Progenitor cell of endocrine pancreas (in vitro differentiated cells): ENCODE data around the gene SLC29A3. TPM values are rescaled to one million over a fixed set of nuclear protein-coding genes. Genes with fewer than 3 reads are reported as not detected.

Experiments used
- DNase-seq: peaks from one replicate; pipeline ENCODE4 v3.0.0; 2021; ENCODE audit warnings: low spot score; ENCODE audit not compliant: unreplicated experiment
- H3K27ac Mint-ChIP-seq: 2 replicates; pipeline ENCODE4 v1.8.0; 2021; ENCODE audit warnings: mild to moderate bottlenecking, moderate library complexity, mixed read lengths
- H3K27me3 Mint-ChIP-seq: 2 replicates; pipeline ENCODE4 v1.8.0; 2021; ENCODE audit warnings: mixed read lengths
- H3K36me3 Mint-ChIP-seq: 2 replicates; pipeline ENCODE4 v1.8.0; 2022; ENCODE audit warnings: mixed read lengths; ENCODE audit not compliant: insufficient read depth
- H3K4me1 Mint-ChIP-seq: 2 replicates; pipeline ENCODE4 v1.8.0; 2021; ENCODE audit warnings: low read depth, mixed read lengths
- H3K4me3 Mint-ChIP-seq: 2 replicates; pipeline ENCODE4 v1.8.0; 2021; ENCODE audit warnings: low read depth, mild to moderate bottlenecking, moderate library complexity, mixed read lengths
- H3K9me3 Mint-ChIP-seq: 2 replicates; pipeline ENCODE4 v1.8.0; 2021; ENCODE audit warnings: low read depth, mixed read lengths
- CTCF ChIP-seq: fragments of 200-600 bp; sonication (generic); IDR thresholded peaks from one replicate; pipeline ENCODE4 v1.5.0; 2021; ENCODE audit warnings: antibody characterized with exemption, mild to moderate bottlenecking; ENCODE audit not compliant: unreplicated experiment
- total RNA-seq: library from RNA; stranded (reverse); gene quantifications from 2 replicates; pipeline ENCODE4 v1.2.1, GENCODE V29; 2021

SLC29A3 gene
- total RNA-seq, 1 donor from 2014 or later, result 13.7 TPM

DNA sequence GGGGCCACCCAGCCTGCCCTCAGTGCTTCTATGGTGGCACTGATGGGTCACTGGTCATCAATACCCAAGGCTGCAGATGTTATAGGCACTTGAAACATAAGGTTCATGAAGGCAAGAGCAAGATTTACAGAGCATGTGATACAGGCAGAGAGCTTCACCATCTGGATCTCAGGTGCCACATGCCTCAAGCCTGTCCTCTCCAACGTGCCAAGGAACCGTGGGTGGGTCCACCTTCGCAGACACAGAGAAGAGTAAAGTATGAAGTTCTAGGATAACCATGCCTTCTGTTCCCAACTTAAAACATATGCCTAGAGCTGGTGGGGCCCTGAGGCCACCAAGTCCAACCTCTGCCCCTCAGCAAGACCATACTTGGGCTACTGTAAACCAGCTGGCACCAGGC is 51.0 kb downstream of the SLC29A3 start:
- Mint-ChIP-seq H3K36me3 (peaks cover 2% of the 10 kb centered on the region), H3K4me3 (no peak overlapping the region), H3K27me3 (peaks cover 27% of the 10 kb centered on the region), H3K4me1 (no peaks in the 10 kb centered on the region), H3K9me3 (no peaks in the 10 kb centered on the region), H3K27ac (no peak overlapping the region)
- DNase-seq, result no peak
- TF ChIP-seq CTCF, result no peak

DNA sequence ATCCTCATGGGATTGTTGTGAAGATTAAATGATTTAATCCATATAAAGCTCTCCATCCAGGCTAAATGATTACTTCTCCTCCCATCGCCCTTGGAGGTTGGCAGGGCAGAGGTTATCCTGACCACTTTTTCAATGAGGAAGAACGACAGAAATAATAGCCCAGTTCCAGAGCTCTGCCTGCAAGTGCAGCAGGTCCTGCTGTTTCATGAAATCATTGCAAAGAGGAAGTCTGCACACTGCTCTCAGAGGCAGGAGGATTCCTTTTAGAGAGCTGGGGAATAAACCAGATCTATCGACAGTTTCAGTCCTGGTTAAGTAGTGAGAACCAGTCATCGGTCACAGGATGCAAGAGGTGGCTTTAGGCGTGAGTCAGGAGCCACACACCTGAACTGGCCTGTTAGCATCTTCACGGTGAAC is 52.7 kb downstream of the SLC29A3 start:
- Mint-ChIP-seq H3K4me1 (no peaks in the 10 kb centered on the region), H3K27me3 (peaks cover 27% of the 10 kb centered on the region), H3K9me3 (no peaks in the 10 kb centered on the region), H3K27ac (no peak overlapping the region), H3K4me3 (no peak overlapping the region), H3K36me3 (no peaks in the 10 kb centered on the region)
- TF ChIP-seq CTCF, result no peak
- no peak for DNase-seq

- no peaks in the 10 kb centered on the region for H3K36me3 Mint-ChIP-seq
These were observed 53.9 kb downstream of the SLC29A3 start for GRCh38 chr10:71372882-71373495.

DNA sequence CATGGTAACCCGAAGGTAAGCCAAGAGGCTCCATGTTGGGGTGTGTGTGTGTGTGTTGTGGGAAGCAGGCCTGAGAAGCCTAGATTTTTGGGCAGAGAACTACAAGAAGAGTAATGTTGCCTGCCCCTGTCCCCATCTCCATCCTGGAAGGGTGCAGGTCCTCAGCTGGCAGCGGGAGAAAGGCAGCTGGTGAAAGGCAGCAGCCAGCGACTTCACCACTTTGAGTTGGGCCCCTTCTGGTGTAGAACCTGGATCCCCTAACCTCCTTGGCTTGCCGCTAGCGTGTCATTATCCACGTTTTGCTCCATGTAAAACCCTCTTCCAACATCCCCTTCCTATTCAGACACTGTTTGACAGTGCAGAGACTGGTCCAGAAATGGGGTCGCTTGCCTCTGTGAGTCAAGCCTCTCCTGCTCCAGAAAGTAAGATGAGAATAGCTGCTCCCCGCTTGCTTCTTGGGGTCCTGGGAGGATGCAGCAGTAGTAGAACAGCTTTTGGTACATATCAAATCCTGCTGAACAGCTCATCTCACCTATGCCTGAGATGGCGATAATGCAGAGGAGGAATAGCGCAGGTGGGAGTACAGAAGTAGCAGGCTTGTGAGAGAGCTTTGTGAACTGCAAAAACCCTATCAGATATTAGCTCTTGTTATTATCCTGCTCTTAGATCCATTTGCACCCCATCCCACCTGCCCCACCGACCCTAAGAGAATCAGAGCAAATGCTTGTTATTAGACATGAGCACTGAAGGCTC is 55.6 kb downstream of the SLC29A3 start:
- TF ChIP-seq CTCF, result no peak
- no peak overlapping the region for H3K27ac Mint-ChIP-seq
- H3K9me3 Mint-ChIP-seq, result no peaks in the 10 kb centered on the region
- no peak for DNase-seq
- H3K36me3 Mint-ChIP-seq, result no peaks in the 10 kb centered on the region
- H3K4me3 Mint-ChIP-seq, result no peak overlapping the region
- H3K4me1 Mint-ChIP-seq, result peaks cover 3% of the 10 kb centered on the region
- peaks cover 30% of the 10 kb centered on the region for H3K27me3 Mint-ChIP-seq

More at GRCh38 chr10:71372882-71373495, 53.9 kb downstream of the SLC29A3 start:
- no peaks in the 10 kb centered on the region for H3K9me3 Mint-ChIP-seq
- TF ChIP-seq CTCF, result no peak
- peaks cover 3% of the 10 kb centered on the region for H3K4me1 Mint-ChIP-seq
- no peak for DNase-seq
- no peak overlapping the region for H3K27ac Mint-ChIP-seq
- no peak overlapping the region for H3K4me3 Mint-ChIP-seq
- H3K27me3 Mint-ChIP-seq, result peaks cover 27% of the 10 kb centered on the region

DNA sequence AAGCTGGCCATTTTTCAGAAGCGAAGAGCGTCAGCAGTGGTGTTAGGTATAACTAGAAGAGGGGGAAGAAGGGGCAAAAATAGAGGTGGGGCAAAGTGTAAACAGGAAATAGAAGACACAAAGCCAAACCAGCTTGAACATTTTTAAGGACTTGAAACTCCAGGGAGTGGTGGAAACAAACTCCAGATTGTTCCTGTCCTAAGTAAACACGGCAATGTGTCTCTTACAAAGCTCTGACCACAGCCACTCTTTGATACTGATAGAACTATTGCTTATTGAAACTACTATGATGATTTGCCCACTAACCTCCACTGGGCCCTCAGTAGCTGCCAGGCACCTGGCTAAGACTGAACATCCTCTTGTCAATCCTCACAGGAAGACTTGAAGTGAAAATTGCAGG is 56.9 kb downstream of the SLC29A3 start:
- Mint-ChIP-seq H3K27ac (no peak overlapping the region), H3K27me3 (peaks cover 29% of the 10 kb centered on the region), H3K4me1 (peaks cover 3% of the 10 kb centered on the region), H3K9me3 (no peaks in the 10 kb centered on the region), H3K36me3 (no peaks in the 10 kb centered on the region), H3K4me3 (no peak overlapping the region)
- no peak for DNase-seq
- TF ChIP-seq CTCF, result no peak
